Measurements from ENCODE around the gene KCNA5.
A peak's percentile ranks its signal among the peaks of the same experiment; 100 is the strongest.

KCNA5 gene

DNA sequence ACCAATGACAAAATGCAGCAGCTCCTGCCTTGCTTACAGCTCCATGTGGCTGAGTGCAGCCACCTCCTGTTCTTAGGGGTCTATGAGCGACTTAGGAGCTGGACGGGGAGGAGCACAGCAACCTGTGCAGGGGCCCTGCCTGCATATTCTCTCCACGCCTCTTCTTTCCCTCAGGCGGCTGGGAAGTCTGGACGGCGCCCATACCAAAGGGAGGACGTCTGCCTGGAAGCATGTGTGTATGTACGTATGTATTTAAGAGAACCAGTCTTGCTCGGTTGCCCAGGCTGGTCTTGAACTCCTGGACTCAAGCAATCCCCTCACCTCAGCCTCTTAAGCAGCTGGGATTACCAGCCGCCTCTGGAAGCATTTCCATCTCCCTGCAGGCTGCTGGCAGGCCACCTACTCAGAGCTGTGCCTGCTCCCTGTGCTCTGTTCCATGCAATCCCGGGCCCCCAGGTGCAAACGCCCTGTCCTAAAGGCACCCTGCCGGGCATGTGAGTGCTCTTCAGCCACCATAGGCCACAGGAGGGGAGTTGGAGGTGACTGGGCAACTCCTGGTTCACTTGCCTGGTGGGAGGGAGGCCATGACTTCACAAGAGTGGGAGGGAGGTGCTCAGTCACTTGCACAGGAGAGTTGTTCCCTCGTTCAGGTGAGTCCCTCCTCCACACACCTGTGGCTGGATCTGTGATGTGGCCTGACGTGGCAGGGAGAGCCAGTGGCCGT, 44.3 kb downstream of the KCNA5 start:
- TF ChIP-seq POLR2A (IDR thresholded peaks at IDR 0.05; ENCODE audit: low read depth, low read length): no peak
- no peak for DNase-seq (ENCODE audit: insufficient read length, low spot score)
- FAIRE-seq: no peak

GRCh38 chr12:5088586-5089264, 45.0 kb downstream of the KCNA5 start:
- no peak for TF ChIP-seq POLR2A (IDR thresholded peaks at IDR 0.05; ENCODE audit: low read depth, low read length)
- peak; percentile 91 for FAIRE-seq
- DNase-seq (ENCODE audit: insufficient read length, low spot score): peak; percentile 87

DNA sequence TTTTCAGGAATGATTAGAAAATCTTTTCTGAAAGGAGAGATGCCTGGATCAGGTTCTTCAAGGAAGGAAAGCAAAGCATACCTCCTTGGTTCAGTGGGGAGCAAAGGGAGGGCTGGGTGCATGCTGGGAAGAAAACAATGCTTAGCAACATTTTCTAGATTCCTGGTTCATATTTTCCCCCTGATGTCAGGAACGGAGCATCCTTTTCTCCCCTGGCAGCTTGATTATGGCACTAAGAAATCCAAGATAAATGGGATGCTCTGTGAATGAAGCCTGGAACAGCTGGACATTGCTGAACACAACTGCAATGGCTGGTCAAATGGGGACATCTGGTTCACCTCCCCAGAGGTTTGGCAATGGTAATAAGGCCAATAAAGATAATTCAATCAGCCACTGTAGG, 50.9 kb downstream of the KCNA5 start:
- DNase-seq (ENCODE audit: insufficient read length, low spot score) (no peak), FAIRE-seq (no peak)
- TF ChIP-seq POLR2A (IDR thresholded peaks at IDR 0.05; ENCODE audit: low read depth, low read length): no peak

- no peak for DNase-seq (ENCODE audit: insufficient read length, low spot score)
- no peak for FAIRE-seq
- no peak for TF ChIP-seq POLR2A (IDR thresholded peaks at IDR 0.05; ENCODE audit: low read depth, low read length)
These were observed 51.3 kb downstream of the KCNA5 start for GRCh38 chr12:5094986-5095385.

Data from H54 (cell line).